CD4-positive, alpha-beta T cell treated with Interleukin-4 for 4 hours (primary cell): Measurements from ENCODE around the gene SELL.
"Not testable (repeated sequence)": the region's sequence is repeated elsewhere in the genome, so short reads cannot be mapped to it uniquely, and the experiment has no call there.

ENCODE experiments used
- DNase-seq: peaks from one replicate; pipeline ENCODE4 v3.0.0-alpha.2; 2020

The SELL gene

DNA sequence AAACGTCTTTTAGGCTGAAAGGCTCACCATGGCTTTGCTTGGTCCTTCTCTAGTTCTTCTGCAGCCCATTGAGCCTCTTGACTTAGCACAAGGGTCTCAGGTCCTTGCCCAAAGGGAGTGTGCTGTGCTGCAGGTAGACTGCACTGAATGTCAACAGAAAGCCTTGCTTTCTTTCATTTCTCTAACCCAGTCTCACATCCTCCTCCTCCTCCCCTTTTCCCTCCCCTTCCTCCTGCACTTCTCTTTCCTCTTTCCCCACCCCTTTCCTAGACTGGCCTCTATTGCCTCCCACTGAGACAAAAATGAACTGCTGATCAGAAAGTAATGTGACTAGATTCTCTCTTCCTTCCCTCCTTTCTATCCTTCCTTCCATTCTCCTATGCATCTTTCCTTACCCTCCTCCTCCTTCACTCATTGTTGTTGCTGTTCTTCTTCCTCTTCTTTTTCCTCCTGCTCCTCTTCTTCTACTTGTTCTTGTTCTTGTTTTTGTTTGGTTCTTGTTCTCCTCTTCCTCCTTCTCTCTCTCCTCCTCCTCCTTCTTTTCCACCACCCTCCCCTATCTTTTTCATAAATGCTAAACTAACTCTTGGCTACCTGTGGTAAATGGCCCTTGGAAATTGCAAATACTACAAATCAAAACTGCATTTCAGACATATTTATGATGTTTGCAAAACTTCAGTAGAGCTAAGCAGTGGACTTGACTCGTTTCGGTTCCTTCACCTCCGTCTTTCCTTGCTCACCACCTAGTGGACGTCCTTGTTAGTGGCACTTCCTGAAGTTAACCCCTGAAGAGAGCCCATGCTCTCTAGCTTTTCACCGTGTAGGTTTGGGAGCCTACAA is at the start of gene SELL:
Gene SELL (minus strand): TSS at position 152 of the 840 bp plus-strand sequence. CDS start 122 bp downstream, at position 30.
- peak; percentile 84 for DNase-seq

DNA sequence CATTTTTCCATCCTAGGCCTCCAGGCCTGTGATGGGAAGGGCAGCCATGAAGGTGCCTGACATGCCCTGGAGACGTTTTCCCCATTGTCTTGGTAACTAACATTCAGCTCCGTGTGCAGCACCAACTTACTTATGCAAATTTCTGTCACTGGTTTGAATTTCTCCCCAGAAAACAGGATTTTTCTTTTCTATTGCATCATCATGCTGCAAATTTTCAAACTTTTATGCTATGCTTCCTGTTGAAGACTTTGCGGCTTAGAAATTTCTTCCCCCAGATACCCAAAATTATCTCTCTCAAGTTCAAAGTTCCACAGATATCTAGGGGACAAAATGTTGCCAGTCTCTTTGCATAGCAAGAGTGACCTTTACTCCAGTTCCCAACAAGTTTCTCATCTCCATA is 47.6 kb upstream of the SELL start:
- no peak for DNase-seq

DNA sequence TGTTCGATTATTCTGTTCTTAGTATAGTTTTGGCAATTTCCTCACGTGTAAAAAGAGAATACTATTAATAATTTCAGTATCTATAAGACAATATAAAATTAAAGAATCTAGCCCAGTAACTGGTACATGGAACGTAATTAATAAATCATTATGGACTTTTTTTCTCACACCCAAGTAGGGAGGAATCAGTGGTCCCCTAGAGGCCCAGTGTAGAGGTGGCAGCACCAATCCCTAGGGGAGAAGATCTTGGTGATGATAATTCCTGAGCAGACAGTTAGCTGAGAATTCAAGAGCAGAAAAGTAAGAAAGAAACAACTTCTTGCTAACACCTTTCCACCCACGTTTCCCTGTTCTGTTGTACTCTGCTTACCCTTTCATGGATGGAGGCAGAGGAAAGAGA is 42.1 kb upstream of the SELL start:
- no peak for DNase-seq

DNA sequence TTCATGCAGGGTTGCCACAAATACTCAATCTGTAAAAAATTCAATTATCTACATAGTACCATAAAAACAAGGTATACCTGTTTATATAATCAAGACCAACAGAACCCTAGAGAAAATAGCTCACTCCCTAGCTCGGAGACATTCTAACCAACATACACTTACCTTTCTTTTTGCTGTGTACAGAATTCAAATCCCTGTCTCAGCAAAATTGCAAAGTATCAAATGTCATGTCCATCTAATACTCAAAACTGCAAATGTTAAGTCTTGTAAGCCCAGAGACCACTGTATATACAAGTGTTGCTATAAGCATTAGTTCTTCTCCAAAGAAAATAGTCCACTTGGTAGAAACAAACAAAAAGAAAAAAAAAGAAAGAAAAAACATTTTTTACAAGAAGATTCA is 38.6 kb upstream of the SELL start:
- no peak for DNase-seq

DNA sequence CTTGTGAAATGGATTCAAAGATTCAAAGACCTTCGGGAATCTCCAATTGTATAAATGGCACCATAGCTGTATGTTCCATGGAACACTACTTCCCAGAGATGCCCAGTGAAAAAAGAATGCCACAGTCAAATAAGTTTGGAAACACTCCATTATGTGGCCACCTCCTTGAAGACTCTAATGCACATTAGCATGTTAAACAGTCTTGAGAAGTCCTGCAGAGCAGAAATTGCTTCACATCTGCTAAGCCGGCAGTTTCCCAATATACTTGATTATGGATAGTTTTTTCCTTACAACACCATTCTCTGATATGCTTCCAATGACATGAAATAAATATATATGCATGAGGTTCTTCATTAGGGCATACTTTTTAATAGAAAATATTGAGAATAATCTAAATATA is 35.1 kb upstream of the SELL start:
- DNase-seq, result no peak

DNA sequence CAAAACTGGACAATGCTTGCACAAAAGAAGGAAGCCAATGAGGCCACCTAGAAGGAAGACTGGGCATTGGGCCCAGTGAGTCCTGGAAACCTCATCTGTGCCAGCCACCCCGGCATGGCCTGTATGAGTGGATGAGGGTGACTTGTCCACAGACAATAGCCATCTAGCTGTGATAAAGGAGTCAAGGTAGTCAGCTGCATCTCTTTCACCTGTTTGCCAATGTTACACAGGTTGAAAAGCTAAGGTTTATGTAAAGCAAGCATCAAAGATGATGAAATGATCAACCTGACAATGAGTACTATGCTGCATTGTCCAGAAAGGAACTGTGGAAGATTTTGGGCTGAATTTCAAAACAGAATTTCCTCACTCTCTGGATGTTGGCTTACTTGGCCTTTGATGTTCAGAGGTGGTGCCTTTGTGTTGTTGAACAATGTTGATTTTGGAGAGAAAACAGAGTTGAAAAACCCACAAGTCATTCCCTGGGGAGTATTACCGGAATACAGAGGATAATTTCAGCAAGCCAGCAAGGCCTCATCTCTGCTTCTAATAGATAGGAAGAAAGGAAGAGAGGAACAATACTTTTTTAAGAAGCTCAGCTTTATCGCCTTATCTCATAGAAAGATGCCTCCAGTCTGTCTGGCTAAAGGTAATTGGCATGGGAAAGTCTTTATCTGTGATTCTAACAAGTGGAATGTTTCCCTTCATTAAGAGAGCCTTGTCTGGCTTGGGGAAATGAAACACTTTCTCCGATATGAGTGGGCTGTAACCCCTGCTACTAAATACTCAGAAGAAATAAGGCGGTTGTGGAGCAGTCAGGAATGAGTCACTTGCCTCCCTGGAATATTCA is 33.8 kb upstream of the SELL start:
- DNase-seq, result no peak

DNA sequence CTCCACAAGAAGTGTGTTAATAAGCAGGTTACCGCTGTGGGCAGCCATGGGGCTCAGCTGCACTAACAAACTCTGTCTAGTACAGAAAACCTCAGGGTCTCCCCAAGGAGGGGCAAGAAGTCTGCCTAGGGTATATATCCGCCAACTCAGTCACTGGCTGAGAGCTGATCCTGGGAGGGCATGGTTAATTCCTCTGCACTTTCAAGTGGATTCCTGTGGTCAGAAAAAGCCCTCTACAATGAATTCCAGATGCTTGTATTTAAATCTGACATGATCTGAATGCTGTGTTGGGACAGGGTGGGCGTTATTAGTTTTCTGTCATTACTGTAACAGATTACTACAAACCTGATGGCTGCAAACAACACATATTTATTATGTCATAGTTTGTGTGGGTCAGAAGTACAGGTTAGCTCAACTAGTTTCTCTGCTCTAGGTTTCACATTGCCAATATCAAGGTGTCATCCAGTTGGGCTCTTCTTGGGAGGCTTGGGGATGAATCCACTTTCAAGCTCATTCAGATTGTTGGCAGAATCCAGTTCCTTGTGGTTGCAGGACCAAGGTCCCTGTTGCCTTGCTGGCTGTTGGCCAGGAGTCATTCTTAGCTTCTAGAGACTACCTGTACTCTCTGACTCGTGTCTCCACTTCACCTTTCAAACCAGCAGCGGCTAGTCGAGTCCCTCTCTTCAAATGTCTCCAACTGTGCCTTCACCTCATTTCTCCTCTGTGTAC is 30.4 kb upstream of the SELL start:
- DNase-seq, result no peak

DNA sequence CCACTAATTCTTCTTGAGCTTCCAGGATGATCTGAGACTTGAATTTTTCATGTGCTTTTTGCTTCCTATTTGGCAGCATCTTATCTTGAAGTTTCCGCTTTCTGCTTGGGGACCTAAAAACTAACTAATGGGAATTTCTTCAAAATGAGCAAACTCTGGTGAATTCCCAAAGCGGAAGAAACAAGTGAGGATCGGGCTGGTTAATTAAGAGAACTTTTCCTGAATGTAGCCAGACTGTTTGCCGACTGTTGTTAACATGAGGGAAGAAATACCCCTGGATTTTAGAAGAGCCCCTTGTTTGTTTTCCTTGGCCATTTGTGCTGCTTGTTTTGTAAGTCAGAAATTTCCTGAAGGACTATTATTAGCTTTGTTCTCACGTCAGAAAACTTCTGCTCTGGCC is 28.6 kb upstream of the SELL start:
- DNase-seq, result no peak

DNA sequence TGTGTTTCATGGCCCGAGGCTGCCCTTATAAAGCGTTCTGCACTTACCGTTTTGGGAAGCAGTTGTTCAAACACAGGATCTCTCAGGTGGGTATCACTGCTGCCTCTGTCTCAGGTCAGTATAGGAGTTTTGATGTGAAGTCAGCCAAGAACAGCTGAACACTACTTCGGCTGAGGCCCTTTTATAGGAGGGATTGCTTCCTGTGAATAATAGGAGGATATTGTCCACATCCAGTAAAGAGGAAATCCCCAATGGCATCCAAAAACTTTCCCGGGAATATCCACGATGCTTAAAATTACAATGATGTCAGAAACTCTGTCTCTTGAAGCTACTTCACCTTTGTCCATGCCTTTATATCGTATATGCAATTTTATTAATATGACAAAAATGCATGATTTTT is 22.5 kb upstream of the SELL start, which contains the start of gene SELE:
Gene SELE (minus strand): TSS at position 156 of the 400 bp plus-strand sequence. CDS start 467 bp downstream, outside the sequence.
- DNase-seq, result no peak

DNA sequence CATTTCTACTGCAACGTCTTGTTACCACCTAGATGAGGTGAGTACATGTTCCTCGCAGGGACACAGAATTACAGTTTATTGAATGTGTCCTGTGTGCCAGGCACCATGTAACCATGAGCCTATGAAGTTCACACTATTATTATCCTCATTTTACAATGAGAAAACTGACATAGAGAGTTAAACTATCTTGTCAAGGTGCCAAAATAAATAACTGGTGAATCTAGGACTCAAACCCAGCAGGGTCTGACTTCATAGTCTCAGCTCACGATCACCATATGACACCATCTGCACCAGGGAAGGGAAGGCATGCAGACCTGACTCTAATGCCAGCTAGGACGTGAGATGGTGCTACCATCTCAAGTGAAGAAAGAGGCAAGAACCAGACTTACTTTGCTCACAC is 20.0 kb upstream of the SELL start:
- no peak for DNase-seq

DNA sequence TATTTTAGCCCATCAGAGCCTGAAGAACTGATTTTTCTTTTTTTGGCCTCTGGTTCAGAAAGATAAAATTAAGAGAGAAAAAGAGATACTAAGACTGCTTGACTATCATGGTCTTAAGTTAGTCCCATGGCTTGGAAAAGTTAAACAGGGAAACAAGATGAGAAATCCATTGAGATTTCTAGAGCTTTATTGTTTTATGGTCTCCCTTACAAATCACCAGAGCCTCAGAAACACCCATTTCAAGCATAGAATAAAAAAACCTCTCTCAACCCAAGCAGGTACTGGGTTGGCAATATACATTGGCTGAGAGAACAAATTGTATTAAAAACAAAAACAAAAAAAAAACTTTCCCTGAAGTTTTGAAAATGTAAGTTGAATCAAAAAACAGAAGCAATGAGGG is 18.6 kb upstream of the SELL start:
- DNase-seq, result no peak

DNA sequence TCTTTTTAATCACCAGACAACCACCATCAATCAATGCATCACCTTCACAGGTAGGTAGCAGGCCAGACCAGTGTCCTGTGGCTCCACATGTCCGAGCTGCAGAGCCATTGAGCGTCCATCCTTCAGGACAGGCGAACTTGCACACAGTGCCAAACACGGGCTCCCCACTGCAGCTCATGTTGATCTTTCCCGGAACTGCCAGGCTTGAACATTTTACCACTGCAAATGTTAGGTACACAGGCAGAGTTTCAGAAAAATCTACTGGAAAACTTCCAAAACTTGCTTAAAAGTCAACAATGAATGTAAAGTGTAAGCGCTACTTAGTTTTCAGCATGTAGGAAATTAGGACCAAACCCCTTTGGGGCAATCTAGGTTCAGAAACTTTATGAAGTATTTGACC is 15.9 kb upstream of the SELL start:
- no peak for DNase-seq

DNA sequence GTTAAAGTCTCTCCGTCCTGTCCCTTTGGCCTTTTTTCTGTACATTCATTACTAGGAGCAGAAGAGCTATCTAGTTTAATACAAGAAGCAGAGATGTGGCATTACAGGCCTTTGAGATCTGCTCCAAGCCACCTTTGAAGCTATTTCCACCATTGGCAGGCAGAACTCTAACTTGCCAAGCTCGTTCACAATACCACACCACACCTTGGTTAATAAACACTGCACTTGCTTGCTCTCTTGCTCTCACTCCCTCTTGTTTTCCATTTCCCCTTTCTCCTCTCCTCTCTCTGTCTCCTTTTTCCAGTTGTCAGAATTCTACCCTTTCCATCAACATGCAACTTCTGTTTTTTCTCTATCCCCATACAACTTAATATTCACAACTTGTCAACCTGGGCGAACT is 15.4 kb upstream of the SELL start:
- no peak for DNase-seq

DNA sequence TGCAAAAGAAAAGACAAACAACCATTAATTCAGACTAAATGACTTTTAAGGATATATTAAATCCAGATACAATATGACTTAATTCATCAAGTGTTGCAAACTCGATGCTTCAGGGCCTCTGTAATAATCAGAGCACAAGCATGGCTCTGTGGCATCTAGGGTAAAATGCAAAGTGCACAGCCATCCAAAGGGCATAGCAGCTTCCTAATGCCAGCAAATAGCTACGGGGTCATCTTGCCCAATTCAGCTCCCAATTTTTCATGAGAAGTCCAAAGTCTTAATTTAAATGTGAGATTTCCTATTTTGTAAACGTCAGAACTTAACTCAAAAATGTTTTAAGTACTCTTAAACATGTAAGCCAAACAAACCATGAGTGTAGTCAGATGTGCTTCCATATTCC is 14.5 kb upstream of the SELL start:
- no peak for DNase-seq

DNA sequence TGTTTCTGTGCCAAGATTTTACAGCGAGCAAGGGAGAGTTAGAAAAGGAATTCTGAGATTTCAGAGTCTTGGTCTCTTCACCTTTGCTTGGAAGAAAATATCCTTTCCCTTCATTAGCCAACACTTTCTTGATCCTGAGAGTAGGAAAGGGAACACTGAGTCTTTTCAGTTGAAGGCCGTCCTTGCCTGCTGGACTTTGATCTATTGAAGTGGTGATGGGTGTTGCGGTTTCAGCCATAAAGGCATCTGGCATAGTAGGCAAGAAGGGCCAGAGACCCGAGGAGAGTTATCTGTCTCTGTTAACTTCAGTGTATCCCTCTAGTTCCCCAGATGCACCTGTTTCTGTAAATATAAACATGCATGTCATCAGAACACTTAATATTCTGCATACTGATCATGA is 12.7 kb upstream of the SELL start:
- DNase-seq, result no peak

DNA sequence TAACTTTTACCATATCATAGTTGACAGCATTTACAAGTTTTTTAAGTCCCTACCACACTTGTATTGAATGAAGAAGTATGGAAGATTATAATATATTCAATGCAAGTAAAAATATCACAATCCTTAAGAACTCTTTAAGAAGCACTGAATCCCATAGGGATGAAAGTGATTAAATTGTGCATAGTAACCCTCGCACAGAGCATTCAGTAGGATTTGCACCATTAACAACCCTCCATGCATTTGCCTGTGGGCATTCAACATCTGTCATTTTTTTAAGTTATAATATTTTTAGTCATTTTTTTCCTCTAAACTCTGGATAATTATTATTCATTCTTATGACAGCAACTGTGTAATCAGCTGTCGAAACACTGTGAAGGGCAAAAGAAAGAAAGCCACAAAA is 12.3 kb upstream of the SELL start:
- no peak for DNase-seq

DNA sequence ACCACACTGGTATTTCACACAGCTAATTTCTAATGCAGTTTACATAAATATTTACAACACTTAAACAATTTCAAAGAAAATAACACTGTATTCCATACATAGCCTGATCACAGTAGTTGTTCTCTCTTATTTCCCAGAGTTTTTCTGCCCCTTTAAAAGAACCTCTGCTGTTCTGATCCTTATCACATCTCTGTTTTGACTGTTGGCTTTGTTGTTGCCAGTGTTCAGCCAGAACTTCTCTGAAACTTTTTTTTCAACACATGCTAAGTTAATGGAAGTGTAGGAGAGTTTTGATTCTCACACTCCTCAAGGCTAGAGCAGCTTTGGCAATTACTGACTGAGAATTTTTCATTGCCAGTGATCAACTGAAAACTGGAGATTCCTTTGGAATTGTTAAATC is 11.4 kb upstream of the SELL start:
- no peak for DNase-seq

DNA sequence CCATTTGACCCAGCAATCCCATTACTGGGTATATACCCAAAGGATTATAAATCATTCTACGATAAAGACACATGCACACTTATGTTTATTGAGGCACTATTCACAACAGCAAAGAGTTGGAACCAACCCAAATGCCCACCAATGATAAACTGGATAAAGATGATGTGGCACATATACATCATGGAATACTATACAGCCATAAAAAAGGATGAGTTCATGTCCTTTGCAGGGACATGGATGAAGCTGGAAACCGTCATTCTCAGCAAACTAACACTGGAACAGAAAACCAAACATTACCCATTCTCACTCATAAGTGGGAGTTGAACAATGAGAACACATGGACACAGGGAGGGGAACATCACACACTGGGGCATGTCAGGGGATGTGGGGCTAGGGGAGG is 3.7 kb upstream of the SELL start:
- DNase-seq, result not testable (repeated sequence)

DNA sequence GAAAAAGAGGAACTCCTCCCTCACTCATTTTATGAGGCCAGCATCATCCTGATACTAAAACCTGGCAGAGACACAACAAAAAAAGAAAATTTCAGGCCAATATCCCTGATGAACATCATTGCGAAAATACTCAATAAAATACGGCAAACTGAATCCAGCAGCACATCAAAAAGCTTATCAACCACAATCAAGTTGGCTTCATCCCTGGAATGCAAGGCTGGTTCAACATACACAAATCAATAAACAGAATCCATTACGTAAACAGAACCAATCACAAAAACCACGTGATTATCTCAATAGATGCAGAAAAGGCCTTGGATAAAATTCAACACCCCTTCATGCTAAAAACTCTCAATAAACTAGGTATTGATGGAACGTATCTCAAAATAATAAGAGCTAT is 1.7 kb upstream of the SELL start:
- not testable (repeated sequence) for DNase-seq

DNA sequence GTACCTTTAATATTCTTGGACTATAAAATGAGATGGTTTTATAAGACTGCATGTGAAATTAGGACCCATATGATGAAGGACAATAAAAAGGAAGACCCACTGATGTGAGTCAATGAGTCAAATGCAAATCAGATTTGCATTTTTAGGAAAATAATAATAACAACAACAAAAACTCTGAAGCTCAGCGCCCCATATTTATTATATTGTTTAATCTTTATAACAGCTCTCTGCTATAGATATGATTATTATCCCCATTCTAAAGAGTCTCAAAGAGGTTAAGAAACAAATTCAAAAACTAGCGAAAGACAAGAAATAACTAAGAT is 850 bp upstream of the SELL start:
- no peak for DNase-seq

DNA sequence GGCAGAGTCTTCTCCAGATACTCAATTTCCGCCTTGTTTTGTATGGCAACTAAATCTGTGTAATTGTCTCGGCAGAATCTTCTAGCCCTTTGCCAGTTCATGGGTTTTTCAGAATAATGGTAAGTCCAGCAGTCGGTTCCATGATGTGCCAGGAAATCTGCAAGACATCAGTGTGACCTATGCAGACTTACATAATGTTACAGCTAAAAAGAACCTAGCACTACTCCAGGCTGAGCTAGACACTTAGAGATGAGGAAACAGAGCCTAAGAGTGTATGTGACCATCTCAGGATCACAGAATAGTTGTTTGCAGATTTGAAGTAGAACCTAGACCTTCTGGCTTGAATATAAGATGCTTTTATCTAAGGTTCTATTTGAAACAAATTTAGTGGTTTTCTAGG is 2.8 kb downstream of the SELL start:
- peak; percentile 39 for DNase-seq

DNA sequence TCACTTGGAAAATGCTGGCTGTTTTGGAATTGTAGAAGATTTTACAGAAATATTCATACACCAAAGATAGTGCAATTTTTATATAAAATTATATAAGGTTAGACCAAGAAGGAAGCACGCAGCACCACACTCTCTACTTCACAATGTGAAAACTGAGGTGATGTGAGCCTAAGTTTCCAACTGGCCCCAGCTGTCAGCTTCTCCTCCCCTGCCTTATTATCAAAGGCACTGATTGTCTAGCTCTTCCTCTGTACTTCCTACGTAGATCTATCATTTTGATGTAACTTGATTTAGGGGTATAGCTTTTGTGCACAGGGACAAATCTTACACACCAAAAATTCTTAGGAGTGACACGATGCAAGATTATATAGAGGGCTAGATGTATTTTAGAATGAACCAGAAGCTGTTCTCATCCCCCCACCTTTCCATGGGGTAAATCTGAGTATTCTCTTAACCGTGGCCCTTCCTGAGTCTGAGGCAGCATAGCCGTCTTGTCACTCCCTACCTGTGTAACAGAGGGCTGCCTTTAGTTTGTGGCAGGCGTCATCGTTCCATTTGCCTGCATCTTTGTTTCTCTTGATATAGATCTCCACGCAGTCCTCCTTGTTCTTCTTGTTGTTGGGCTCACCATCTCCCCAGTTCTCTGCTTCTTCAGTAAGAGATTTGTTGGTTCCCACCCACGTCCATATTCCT is 3.4 kb downstream of the SELL start:
- peak; percentile 55 for DNase-seq

DNA sequence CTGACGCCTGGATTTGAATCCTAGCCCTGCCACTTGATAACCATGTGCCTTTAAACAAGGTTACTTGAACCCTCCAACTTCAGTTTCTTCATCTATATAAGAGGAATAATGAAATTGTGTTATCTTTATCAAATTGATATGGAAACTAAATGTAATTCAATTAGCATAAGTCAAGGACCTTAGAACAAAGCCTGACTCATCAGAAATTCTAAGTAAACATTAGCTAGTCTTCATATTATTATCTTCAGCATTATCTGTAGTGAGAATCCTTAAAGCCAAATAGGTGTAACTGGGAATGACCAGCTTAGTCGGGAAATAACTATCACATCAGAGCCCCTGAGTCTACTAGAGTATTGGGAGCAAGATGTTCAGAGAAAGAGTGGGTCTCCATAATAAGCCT is 6.6 kb downstream of the SELL start:
- no peak for DNase-seq
